Measurements from ENCODE around the gene FNIP1.
"Not testable (repeated sequence)": the region's sequence is repeated elsewhere in the genome, so short reads cannot be mapped to it uniquely, and the experiment has no call there.

Gene FNIP1

GRCh38 chr5:131729292-131729691, 67.5 kb downstream of the FNIP1 start:
- H3K4me2 ChIP-seq (ENCODE audit: insufficient read depth, low read length, poor library complexity, severe bottlenecking); DNase-seq (ENCODE audit: low spot score); H3K23ac ChIP-seq (ENCODE audit: low read depth, low read length, poor library complexity); H3K27me3 ChIP-seq (ENCODE audit: control insufficient read depth in 3 of 3, insufficient read depth in 3 of 3, low read depth in 1 of 3, low read length in 3 of 3); H3K27ac ChIP-seq (replicated peaks; ENCODE audit: low read length); H3K4me1 ChIP-seq (ENCODE audit: control insufficient read depth in 2 of 2, insufficient read depth in 1 of 2, low read depth in 1 of 2, low read length in 2 of 2); H2BK120ac ChIP-seq (ENCODE audit: low read depth, low read length); H3K9ac ChIP-seq (ENCODE audit: low read depth, low read length, poor library complexity); H2AK5ac ChIP-seq (ENCODE audit: low read depth, low read length); H2BK15ac ChIP-seq (ENCODE audit: low read length); H2AFZ ChIP-seq (ENCODE audit: low read length); H3K79me1 ChIP-seq (ENCODE audit: low read depth, low read length); H4K8ac ChIP-seq (ENCODE audit: low read depth, low read length); H2BK5ac ChIP-seq (ENCODE audit: low read length); H3K14ac ChIP-seq (ENCODE audit: low read length); H4K91ac ChIP-seq (ENCODE audit: low read depth, low read length, poor library complexity); H3K18ac ChIP-seq (ENCODE audit: low read length); H2BK12ac ChIP-seq (ENCODE audit: low read length); H3K4me3 ChIP-seq (ENCODE audit: low read length in 2 of 2); H3K4ac ChIP-seq (ENCODE audit: low read length): not testable (repeated sequence)
- no CpG with 5 or more reads among the region's 4 CpGs for WGBS, 2 donors (ENCODE audit: extremely low coverage in 2 of 2, insufficient read length in 2 of 2, insufficient replicate concordance in 1 of 2)
- Histone ChIP-seq H3K9me3 (replicated peaks in 1 of 2; ENCODE audit: control insufficient read depth in 2 of 2, insufficient read depth in 1 of 2, low read depth in 1 of 2, low read length in 2 of 2) (peaks cover 0 to 18% of the 10 kb centered on the region in 2 donors), H3K36me3 (replicated peaks in 1 of 2; ENCODE audit: control insufficient read depth in 2 of 2, insufficient read depth in 2 of 2, low read length in 2 of 2) (peaks cover 2 to 33% of the 10 kb centered on the region in 2 donors)

- not testable (repeated sequence) for H2AK5ac ChIP-seq (ENCODE audit: low read depth, low read length); DNase-seq (ENCODE audit: low spot score); H3K79me1 ChIP-seq (ENCODE audit: low read depth, low read length); H3K4me1 ChIP-seq (ENCODE audit: control insufficient read depth in 2 of 2, insufficient read depth in 1 of 2, low read depth in 1 of 2, low read length in 2 of 2); H3K4me3 ChIP-seq (ENCODE audit: low read length in 2 of 2); H3K27me3 ChIP-seq (ENCODE audit: control insufficient read depth in 3 of 3, insufficient read depth in 3 of 3, low read depth in 1 of 3, low read length in 3 of 3); H3K27ac ChIP-seq (replicated peaks; ENCODE audit: low read length); H3K14ac ChIP-seq (ENCODE audit: low read length); H2BK5ac ChIP-seq (ENCODE audit: low read length); H2BK120ac ChIP-seq (ENCODE audit: low read depth, low read length); H3K18ac ChIP-seq (ENCODE audit: low read length); H3K4me2 ChIP-seq (ENCODE audit: insufficient read depth, low read length, poor library complexity, severe bottlenecking); H2BK12ac ChIP-seq (ENCODE audit: low read length); H3K23ac ChIP-seq (ENCODE audit: low read depth, low read length, poor library complexity); H4K91ac ChIP-seq (ENCODE audit: low read depth, low read length, poor library complexity); H3K4ac ChIP-seq (ENCODE audit: low read length); H3K9ac ChIP-seq (ENCODE audit: low read depth, low read length, poor library complexity); H2AFZ ChIP-seq (ENCODE audit: low read length); H4K8ac ChIP-seq (ENCODE audit: low read depth, low read length); H2BK15ac ChIP-seq (ENCODE audit: low read length)
- Histone ChIP-seq H3K36me3 (replicated peaks in 1 of 2; ENCODE audit: control insufficient read depth in 2 of 2, insufficient read depth in 2 of 2, low read length in 2 of 2) (peaks cover 2 to 16% of the 10 kb centered on the region in 2 donors), H3K9me3 (replicated peaks in 1 of 2; ENCODE audit: control insufficient read depth in 2 of 2, insufficient read depth in 1 of 2, low read depth in 1 of 2, low read length in 2 of 2) (peaks cover 0 to 26% of the 10 kb centered on the region in 2 donors)
Measured at GRCh38 chr5:131724089-131724488, 72.7 kb downstream of the FNIP1 start.

DNA sequence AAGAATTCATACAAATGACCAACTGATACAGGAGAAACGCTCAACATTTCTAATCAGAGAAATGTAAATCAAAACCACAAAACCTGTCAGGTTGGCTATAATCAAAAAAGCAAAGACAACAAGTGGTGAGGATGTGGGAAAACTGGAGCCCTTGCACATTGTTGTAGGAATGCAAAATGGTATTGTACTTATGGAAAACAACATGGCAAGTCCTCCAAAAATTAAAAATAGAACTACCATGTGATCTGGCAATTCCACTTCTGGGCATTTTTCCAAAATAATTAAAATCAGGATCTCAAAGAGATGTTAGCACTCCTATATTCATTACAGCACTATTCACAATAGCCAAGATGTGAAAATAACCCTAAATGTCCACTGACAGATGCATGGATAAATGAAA, 76.1 kb downstream of the FNIP1 start:
- no peak overlapping the region for H3K18ac ChIP-seq (ENCODE audit: low read length)

GRCh38 chr5:131719564-131719963, 77.3 kb downstream of the FNIP1 start:
- no peaks in the 10 kb centered on the region for H3K79me1 ChIP-seq (ENCODE audit: low read depth, low read length)
- H2BK12ac ChIP-seq (ENCODE audit: low read length) = no peak overlapping the region
- no peak overlapping the region for H3K9ac ChIP-seq (ENCODE audit: low read depth, low read length, poor library complexity)
- no peak overlapping the region for H2AFZ ChIP-seq (ENCODE audit: low read length)
- H3K36me3 ChIP-seq (replicated peaks in 1 of 2; ENCODE audit: control insufficient read depth in 2 of 2, insufficient read depth in 2 of 2, low read length in 2 of 2) = peaks cover 0 to 26% of the 10 kb centered on the region in 2 donors
- H4K91ac ChIP-seq (ENCODE audit: low read depth, low read length, poor library complexity) = no peak overlapping the region
- no peak overlapping the region for H2BK120ac ChIP-seq (ENCODE audit: low read depth, low read length)
- no peaks in the 10 kb centered on the region for H3K4me1 ChIP-seq (ENCODE audit: control insufficient read depth in 2 of 2, insufficient read depth in 1 of 2, low read depth in 1 of 2, low read length in 2 of 2)
- H3K14ac ChIP-seq (ENCODE audit: low read length) = no peak overlapping the region
- DNase-seq (ENCODE audit: low spot score) = no peak
- peaks cover 0 to 8% of the 10 kb centered on the region in 2 donors for H3K9me3 ChIP-seq (replicated peaks in 1 of 2; ENCODE audit: control insufficient read depth in 2 of 2, insufficient read depth in 1 of 2, low read depth in 1 of 2, low read length in 2 of 2)
- no peak overlapping the region for H3K27ac ChIP-seq (replicated peaks; ENCODE audit: low read length)
- H3K4me3 ChIP-seq (ENCODE audit: low read length in 2 of 2) = no peak overlapping the region
- no peak overlapping the region for H2BK15ac ChIP-seq (ENCODE audit: low read length)
- H3K27me3 ChIP-seq (ENCODE audit: control insufficient read depth in 3 of 3, insufficient read depth in 3 of 3, low read depth in 1 of 3, low read length in 3 of 3) = no peaks in the 10 kb centered on the region
- H4K8ac ChIP-seq (ENCODE audit: low read depth, low read length) = no peak overlapping the region
- no peak overlapping the region for H2AK5ac ChIP-seq (ENCODE audit: low read depth, low read length)
- no peak overlapping the region for H3K4me2 ChIP-seq (ENCODE audit: insufficient read depth, low read length, poor library complexity, severe bottlenecking)
- no CpG with 5 or more reads among the region's 1 CpG for WGBS, 2 donors (ENCODE audit: extremely low coverage in 2 of 2, insufficient read length in 2 of 2, insufficient replicate concordance in 1 of 2)
- no peak overlapping the region for H2BK5ac ChIP-seq (ENCODE audit: low read length)
- H3K23ac ChIP-seq (ENCODE audit: low read depth, low read length, poor library complexity) = no peak overlapping the region
- no peak overlapping the region for H3K4ac ChIP-seq (ENCODE audit: low read length)
- H3K18ac ChIP-seq (ENCODE audit: low read length) = no peak overlapping the region

More for the DNA sequence above, 76.1 kb downstream of the FNIP1 start:
- H3K27me3 ChIP-seq (ENCODE audit: control insufficient read depth in 3 of 3, insufficient read depth in 3 of 3, low read depth in 1 of 3, low read length in 3 of 3) = no peaks in the 10 kb centered on the region
- no peak overlapping the region for H3K9ac ChIP-seq (ENCODE audit: low read depth, low read length, poor library complexity)
- H4K91ac ChIP-seq (ENCODE audit: low read depth, low read length, poor library complexity) = no peak overlapping the region
- H3K4ac ChIP-seq (ENCODE audit: low read length) = no peak overlapping the region
- H4K8ac ChIP-seq (ENCODE audit: low read depth, low read length) = no peak overlapping the region
- no peak overlapping the region for H2AFZ ChIP-seq (ENCODE audit: low read length)
- H2AK5ac ChIP-seq (ENCODE audit: low read depth, low read length) = no peak overlapping the region
- no CpG with 5 or more reads among the region's 1 CpG for WGBS, 2 donors (ENCODE audit: extremely low coverage in 2 of 2, insufficient read length in 2 of 2, insufficient replicate concordance in 1 of 2)
- H3K14ac ChIP-seq (ENCODE audit: low read length) = no peak overlapping the region
- H2BK120ac ChIP-seq (ENCODE audit: low read depth, low read length) = no peak overlapping the region
- H2BK5ac ChIP-seq (ENCODE audit: low read length) = no peak overlapping the region
- no peak overlapping the region for H3K23ac ChIP-seq (ENCODE audit: low read depth, low read length, poor library complexity)
- H3K4me1 ChIP-seq (ENCODE audit: control insufficient read depth in 2 of 2, insufficient read depth in 1 of 2, low read depth in 1 of 2, low read length in 2 of 2) = no peaks in the 10 kb centered on the region
- DNase-seq (ENCODE audit: low spot score) = no peak
- no peak overlapping the region for H2BK12ac ChIP-seq (ENCODE audit: low read length)
- no peak overlapping the region for H2BK15ac ChIP-seq (ENCODE audit: low read length)
- no peak overlapping the region for H3K27ac ChIP-seq (replicated peaks; ENCODE audit: low read length)
- H3K9me3 ChIP-seq (replicated peaks in 1 of 2; ENCODE audit: control insufficient read depth in 2 of 2, insufficient read depth in 1 of 2, low read depth in 1 of 2, low read length in 2 of 2) = peaks cover 0 to 8% of the 10 kb centered on the region in 2 donors
- no peaks in the 10 kb centered on the region for H3K79me1 ChIP-seq (ENCODE audit: low read depth, low read length)
- H3K4me3 ChIP-seq (ENCODE audit: low read length in 2 of 2) = no peak overlapping the region
- H3K36me3 ChIP-seq (replicated peaks in 1 of 2; ENCODE audit: control insufficient read depth in 2 of 2, insufficient read depth in 2 of 2, low read length in 2 of 2) = peaks cover 0 to 15% of the 10 kb centered on the region in 2 donors
- H3K4me2 ChIP-seq (ENCODE audit: insufficient read depth, low read length, poor library complexity, severe bottlenecking) = no peak overlapping the region
